ENCODE results near the gene NKAIN2.

Gene NKAIN2

GRCh38 chr6:124393536-124393935 is 589.9 kb downstream of the NKAIN2 start:
- CTCF ChIA-PET, result no interaction called here
- Histone ChIP-seq H3K36me3 (ENCODE audit: control insufficient read depth in 2 of 2, insufficient read depth in 1 of 2, low read length in 2 of 2) (no peaks in the 10 kb centered on the region), H3K27ac (ENCODE audit: extremely low read depth, low read depth, low read length) (no peak overlapping the region), H3K4me1 (ENCODE audit: control insufficient read depth, insufficient read depth, low read length) (no peaks in the 10 kb centered on the region), H3K9me3 (ENCODE audit: control insufficient read depth, insufficient read depth, low read depth, low read length) (no peaks in the 10 kb centered on the region), H3K4me3 (ENCODE audit: low read depth, low read length) (no peak overlapping the region)
- no peak for TF ChIP-seq ZNF664 (tag by site-specific recombination; IDR thresholded peaks at IDR 0.05)
- no peak for TF ChIP-seq MEIS1 (CRISPR knock-in tag; IDR thresholded peaks at IDR 0.05; ENCODE audit: borderline replicate concordance)
- TF ChIP-seq, protein P1, sequence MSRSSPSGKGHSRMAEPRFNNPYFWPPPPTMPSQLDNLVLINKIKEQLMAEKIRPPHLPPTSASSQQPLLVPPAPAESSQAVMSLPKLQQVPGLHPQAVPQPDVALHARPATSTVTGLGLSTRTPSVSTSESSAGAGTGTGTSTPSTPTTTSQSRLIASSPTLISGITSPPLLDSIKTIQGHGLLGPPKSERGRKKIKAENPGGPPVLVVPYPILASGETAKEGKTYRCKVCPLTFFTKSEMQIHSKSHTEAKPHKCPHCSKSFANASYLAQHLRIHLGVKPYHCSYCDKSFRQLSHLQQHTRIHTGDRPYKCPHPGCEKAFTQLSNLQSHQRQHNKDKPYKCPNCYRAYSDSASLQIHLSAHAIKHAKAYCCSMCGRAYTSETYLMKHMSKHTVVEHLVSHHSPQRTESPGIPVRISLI (tag by site-specific recombination; IDR thresholded peaks at IDR 0.05), result no peak
- TF ChIP-seq ZNF214 (tag by site-specific recombination; IDR thresholded peaks at IDR 0.05; ENCODE audit: borderline replicate concordance), result no peak
- TF ChIP-seq ZNF221 (tag by site-specific recombination; IDR thresholded peaks at IDR 0.05; ENCODE audit: borderline replicate concordance), result no peak
- TF ChIP-seq ZBTB8A (tag by site-specific recombination; IDR thresholded peaks at IDR 0.05), result no peak
- no peak for TF ChIP-seq ZNF2 (tag by site-specific recombination; IDR thresholded peaks at IDR 0.05)
- TF ChIP-seq, protein P2, sequence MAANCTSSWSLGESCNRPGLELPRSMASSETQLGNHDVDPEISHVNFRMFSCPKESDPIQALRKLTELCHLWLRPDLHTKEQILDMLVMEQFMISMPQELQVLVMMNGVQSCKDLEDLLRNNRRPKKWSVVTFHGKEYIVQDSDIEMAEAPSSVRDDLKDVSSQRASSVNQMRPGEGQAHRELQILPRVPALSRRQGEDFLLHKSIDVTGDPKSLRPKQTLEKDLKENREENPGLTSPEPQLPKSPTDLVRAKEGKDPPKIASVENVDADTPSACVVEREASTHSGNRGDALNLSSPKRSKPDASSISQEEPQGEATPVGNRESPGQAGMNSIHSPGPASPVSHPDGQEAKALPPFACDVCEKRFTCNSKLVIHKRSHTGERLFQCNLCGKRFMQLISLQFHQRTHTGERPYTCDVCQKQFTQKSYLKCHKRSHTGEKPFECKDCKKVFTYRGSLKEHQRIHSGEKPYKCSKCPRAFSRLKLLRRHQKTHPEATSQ (tag by site-specific recombination; IDR thresholded peaks at IDR 0.05), result no peak
- TF ChIP-seq ZFP41 (tag by site-specific recombination; IDR thresholded peaks at IDR 0.05; ENCODE audit: borderline replicate concordance), result no peak
- no peak for TF ChIP-seq ZBTB49 (tag by site-specific recombination; IDR thresholded peaks at IDR 0.05; ENCODE audit: low read depth)
- TF ChIP-seq, protein P3, sequence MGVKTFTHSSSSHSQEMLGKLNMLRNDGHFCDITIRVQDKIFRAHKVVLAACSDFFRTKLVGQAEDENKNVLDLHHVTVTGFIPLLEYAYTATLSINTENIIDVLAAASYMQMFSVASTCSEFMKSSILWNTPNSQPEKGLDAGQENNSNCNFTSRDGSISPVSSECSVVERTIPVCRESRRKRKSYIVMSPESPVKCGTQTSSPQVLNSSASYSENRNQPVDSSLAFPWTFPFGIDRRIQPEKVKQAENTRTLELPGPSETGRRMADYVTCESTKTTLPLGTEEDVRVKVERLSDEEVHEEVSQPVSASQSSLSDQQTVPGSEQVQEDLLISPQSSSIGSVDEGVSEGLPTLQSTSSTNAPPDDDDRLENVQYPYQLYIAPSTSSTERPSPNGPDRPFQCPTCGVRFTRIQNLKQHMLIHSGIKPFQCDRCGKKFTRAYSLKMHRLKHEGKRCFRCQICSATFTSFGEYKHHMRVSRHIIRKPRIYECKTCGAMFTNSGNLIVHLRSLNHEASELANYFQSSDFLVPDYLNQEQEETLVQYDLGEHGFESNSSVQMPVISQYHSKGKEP (tag by site-specific recombination; IDR thresholded peaks at IDR 0.05), result no peak
- TF ChIP-seq ZFP3 (tag by site-specific recombination; IDR thresholded peaks at IDR 0.05; ENCODE audit: low read depth), result no peak
- no peak for TF ChIP-seq YY2 (tag by site-specific recombination; IDR thresholded peaks at IDR 0.05)
- no peak for TF ChIP-seq ZNF274 (IDR thresholded peaks at IDR 0.05; ENCODE audit: low read length)
- no peak for TF ChIP-seq ZNF274 (tag by site-specific recombination; IDR thresholded peaks at IDR 0.05; ENCODE audit: borderline replicate concordance)
- no peak for TF ChIP-seq ELK4 (IDR thresholded peaks at IDR 0.05; ENCODE audit: borderline replicate concordance, low read depth, low read length)
- TF ChIP-seq GLI4 (tag by site-specific recombination; IDR thresholded peaks at IDR 0.05), result no peak
- TF ChIP-seq, protein P4, sequence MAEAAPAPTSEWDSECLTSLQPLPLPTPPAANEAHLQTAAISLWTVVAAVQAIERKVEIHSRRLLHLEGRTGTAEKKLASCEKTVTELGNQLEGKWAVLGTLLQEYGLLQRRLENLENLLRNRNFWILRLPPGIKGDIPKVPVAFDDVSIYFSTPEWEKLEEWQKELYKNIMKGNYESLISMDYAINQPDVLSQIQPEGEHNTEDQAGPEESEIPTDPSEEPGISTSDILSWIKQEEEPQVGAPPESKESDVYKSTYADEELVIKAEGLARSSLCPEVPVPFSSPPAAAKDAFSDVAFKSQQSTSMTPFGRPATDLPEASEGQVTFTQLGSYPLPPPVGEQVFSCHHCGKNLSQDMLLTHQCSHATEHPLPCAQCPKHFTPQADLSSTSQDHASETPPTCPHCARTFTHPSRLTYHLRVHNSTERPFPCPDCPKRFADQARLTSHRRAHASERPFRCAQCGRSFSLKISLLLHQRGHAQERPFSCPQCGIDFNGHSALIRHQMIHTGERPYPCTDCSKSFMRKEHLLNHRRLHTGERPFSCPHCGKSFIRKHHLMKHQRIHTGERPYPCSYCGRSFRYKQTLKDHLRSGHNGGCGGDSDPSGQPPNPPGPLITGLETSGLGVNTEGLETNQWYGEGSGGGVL (tag by site-specific recombination; IDR thresholded peaks at IDR 0.05), result no peak
- TF ChIP-seq ZBTB1 (tag by site-specific recombination; IDR thresholded peaks at IDR 0.05), result no peak
- TF ChIP-seq ZBTB21 (tag by site-specific recombination; IDR thresholded peaks at IDR 0.05), result no peak
- no peak for TF ChIP-seq ZNF169 (tag by site-specific recombination; IDR thresholded peaks at IDR 0.05)
- POLR2A ChIA-PET, result no interaction called here
